HL-60/S4 (cell line): ENCODE measurements around the gene IQSEC1.

Experiments used
- in situ Hi-C: fragments of 300-500 bp; cut with MboI; formaldehyde crosslinking; loops from 2 replicates; pipeline ENCODE4 v1.14.3; 2022; ENCODE audit warnings: low sequenced_read_pairs

IQSEC1 gene

DNA sequence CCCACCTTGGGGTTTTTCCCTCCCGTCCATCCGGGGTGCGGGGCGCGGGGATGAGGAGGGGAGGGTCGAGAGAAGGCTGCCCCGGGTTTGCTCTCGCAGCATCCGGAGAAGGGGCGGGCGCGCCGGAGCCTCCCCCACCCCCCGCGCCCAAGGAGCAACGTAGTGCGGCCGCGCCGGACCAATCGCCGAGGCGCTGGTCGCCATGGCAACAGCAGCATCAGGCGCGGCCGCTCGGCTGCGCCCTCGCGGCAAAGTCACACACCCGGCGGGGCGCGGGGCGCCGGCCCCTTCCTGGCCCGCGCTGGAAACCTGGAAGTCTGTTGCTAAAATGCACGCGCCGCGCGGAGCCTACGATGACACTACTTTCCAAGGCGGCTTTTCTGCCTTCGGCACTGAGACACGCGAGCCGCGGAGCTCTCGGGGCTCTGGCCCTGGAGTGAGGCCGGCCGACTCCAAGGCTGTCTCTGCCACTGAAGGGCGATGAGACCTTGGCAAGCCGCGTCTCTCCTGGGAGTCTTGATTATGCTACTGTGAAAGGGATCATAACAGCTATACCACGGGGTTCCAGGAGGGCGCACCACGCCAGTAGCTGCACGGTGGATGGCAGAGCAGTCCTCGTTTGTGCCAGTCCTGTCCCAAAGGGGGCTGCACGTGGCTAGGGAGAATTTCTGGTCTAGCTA is at the start of gene IQSEC1:
IQSEC1 (minus strand) TSS at position 104 of the 680 bp plus-strand sequence. CDS start 415 bp downstream, outside the sequence.
- in situ Hi-C loops: no loop called here

DNA sequence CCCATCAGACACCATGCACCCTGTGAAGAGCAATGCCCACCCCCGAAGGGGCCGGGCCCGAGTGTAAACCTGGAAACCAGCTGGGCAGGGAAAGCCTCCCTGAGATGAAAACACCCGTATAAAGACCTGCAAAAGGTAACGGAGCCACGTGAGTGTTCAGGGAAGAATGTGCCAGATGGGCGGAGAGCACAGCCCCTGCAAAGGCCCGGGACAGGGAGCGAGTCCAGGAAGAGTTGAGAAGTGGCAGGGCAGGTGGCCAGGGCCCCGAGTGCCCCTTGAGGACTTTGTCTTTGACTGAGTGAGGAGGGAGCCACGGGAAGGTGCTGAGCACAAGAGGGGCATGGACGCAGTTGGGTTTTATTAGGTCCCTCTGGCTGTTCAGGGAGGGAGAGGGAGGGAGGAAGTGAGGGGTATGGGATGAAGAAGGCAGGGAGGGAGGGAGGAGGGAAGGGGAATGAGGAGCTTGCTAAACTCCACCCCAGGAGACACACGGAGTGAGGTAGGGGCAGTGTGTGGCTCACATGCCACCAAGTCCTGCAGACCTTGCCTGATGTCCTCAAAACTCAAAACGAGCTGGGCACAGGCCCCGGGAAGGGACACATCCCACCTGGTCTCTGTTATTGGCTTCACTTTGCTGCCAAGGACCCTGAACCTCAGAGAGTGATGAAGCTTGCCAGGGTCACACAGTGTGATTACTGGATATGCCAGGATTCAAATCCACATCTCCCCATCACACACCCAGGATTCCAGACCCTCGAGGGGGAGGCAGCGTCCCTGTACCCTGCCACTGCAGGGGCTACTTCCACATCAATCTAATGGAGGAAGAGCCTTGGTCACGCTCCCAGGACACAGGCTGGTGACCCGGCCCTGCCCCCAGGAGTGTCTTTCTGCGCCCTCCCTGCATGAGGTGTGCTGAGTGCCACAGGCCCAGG is 49.1 kb upstream of the IQSEC1 start:
- in situ Hi-C loops: no loop called here

DNA sequence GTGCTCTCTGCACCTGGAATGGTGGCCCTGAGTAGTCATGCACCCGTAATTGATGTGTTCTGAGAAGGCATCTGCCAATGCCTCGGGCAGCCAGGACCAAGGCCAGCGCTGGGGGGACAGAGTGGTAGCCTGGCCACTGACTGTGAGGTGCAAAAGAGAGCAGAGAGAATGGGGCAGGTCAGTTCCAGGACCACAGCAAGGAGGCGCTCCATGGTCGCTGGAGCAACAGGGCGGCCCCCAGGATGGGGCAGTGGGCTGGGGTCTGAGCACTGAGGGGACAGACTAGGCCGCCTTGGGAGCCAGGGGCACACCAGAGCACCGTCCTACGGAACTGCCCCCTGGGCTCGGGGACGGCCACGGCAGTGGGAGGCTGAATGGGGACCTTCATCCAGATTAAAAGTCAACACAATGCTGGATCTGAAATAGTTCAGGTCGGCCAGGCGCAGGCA is 48.3 kb upstream of the IQSEC1 start:
- in situ Hi-C loops: no loop called here

DNA sequence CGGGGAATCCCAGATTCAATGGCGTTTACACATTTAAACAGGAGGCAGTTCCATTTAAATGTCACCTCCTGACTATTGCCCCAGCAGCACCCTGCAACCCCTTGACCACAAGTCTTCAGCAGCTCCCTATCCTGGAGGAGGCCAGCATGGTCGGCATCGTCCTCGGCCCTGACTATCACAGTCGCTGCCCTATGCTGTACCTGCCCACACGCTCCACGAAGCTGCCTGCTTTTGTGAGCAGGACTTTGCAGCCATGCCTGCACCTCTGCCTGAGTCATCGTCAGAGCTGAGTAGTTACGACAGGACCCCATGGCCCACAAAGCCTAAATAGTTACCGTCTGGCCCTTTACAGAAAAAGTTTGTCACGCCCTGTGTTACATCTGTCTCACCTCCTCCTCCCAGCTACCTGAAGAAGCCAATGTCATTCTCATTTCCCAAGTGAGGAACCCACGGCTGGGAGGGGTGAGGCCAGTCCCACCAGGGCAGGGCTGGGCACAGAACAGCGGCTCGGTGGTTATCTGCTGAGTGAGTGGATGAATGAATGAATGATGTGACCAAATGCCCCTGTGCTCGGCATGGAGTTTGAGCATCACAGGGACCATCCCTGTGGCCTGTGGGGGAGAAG is 47.8 kb upstream of the IQSEC1 start:
- in situ Hi-C loops: no loop called here

DNA sequence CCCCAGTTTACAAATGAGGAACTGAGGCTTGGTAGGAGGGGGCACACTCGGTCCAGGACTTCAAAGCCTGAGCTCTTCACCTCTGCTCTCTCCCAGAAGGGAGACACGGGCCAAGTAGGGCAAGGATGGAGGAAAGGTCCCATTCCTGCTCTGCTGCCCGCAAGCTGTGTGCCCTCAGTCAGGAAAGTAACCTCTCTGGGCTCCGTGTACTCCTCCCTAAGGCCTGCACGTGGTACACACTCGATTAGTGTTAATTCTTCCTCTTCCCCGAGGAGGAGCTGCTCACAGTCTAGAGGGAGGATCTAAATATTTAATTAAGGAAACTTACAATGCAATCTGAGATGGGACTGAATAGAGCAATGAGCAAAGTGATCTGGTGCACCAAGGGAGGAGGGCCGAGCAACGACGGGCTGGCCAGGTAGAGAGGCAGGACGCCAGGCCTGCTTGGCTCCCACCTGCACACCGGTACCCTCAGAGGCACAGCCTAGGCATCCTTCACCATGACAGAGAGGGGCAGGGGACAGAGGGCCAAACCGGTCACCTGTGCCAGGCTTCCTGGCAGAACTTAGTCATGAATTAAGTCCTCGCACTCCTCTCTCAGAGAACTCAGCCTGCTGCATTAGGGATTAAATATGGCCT is 47.2 kb upstream of the IQSEC1 start:
- in situ Hi-C loops: no loop called here

DNA sequence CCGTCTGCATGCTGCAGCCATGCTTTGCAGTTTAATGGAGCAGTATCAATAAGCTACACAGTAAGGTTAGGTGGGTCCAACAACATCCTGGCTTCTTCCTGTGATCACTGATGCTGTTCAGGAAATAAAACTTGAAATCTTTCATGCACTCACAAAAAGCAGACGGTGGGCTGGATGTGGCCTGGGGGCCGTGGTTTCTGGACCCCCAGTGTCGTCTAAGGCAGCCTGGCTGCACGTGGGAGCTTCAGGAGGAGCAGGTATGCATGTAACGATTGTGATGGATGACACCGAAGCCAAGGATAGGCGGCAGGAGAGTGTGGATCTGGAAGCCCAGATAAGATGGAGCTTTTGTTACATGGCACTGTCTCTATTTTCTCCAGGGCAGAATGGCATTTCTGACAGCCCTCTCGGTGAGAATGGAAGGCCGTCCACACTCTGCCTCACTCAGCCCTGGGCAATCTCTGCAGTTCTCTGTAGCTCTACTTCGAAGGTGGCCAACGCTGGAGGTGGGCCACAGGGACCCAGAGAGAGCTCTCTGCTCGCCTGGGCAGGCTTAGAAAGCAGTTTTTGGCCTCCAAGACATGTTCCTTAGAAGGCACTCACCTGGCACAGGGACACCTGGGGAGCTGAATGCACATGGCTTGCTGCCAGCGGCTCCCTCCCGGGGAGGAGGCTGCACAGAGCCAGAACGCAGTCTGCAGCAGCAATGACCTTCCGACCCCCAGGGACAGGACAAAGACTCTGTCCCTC is 46.4 kb upstream of the IQSEC1 start:
- in situ Hi-C loops: no loop called here

DNA sequence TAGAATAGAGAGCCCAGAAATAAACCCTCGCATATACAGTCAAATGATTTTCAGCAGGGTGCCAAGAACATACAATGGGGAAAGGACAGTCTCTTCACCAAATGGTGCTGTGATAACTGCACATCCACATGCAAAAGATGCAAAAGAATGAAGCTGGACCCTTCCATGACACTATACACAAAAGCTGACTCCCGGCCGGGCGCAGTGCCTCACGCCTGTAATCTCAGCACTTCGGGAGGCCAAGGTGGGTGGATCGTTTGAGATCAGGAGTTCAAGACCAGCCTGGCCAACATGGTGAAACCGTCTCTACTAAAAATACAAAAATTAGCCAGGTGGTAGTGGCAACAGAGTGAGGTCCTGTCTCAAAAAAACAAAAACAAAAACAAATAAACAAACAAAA is 43.2 kb upstream of the IQSEC1 start:
- in situ Hi-C loops: no loop called here

DNA sequence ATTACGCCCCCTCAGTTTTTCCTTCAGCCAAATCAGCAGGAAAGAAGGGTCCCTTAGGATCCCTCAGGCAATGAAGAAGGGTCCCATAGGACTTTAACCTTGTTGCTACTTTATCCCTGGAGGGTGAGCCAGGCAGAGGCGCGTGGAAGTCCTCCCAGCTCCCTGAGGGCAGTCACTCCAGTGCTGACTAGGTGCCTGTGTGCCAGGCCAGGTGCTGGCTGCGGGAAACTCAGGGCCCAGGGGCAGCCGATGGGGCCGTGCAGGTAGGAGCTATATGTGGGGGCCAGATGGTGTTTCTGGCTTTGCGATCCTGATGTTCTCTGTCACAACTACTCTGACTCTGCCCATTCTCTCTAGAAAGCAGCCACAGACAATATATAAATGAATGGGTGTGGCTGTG is 42.8 kb upstream of the IQSEC1 start:
- in situ Hi-C loops: no loop called here

DNA sequence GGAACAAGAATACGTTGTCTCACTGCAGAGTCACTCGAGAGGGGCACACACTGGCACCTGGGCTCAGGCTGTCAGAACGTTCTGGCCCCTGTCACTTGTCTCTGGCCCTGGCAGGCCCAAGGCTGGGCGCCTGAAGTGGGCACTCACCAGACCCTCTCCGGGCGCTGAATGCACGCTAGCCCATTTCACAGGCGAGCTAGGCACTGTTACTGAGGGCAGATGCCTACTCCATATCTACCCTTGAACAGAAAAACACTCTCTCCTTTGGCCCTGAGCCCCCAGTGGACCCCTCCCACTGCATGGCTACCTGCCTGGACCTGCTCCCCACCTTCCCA is 42.3 kb upstream of the IQSEC1 start:
- in situ Hi-C loops: no loop called here

DNA sequence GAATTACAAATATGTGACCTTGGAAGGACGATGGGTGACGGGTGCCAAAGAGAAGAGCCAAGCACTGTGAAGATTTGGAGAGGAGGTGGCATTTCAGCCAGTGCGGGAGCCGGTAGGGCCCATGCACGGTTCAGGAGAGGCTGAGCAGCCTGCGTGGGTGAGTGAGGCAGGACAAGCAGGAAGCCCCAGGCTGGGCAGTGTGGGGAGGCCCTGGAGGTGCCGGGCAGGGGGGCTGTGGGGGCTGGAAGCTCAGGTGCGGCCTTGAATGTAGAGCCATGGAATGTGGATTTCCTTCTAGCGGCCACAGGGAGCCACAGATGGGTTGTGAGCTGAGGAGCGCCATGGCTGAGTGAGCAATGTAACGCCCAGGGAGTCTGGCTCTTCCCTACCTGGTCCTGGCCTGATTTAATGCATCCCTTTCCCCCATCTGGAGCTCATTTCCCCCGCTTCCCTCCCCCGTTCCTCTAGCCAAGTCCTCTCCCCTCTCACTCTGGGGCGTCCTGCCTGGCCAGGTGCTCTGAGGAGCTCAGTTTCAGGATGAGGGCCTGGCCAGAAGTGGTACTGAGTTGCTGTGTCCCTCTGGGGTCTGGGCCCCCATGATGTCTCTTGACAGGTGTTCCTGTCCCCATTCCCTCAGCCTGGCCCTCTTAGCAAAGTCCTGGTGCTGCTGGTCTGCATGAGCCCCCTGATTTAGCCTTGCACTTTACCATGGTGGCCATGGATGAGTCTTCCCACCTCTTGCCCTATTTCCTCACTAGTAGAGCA is 41.8 kb upstream of the IQSEC1 start:
- in situ Hi-C loops: no loop called here

DNA sequence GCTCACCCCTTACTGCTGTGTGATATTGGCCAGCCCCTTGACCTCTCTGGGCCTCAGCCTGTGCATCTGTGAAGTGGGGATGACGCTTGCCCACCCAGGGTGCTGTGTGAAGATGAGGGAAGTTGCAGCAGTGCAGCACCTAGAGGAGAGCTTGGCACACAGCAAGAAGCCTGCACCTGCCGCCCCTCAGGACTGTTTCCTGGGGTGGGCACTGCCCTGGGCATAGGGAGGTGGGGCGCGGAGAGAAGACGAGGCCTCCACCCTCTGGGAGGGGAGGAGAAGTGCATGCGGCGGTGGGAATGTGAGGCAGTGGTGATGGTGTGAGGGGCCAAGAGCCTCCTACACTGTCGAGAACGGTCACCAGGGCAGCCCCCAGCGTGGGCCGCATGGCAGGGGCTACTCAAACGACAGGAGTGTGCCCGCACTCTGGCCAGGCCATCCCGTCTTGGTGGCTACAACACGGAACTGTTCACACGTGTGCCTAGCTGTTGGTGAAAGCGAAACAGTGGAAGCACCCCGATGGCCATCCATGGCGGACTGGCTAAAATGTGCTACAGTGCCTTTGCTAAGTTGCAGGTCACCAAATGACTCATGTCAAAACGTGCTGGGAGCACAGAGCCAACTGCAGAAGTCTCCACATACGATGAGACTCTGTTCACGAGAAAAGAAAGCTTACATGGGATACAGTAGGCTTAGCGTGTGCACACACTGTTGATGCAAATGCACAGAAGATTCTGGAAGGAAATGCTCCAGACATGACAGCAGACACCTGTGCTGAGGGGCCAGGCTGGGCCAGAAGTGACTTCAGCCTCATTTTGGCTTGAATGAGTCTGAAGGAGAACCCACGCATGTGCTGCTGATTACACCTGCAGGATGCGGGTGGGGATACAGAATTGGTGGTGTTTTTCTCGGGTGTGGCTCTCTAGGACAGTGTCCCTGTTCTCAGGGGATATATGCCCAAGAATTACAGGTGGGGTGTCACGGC is 40.4 kb upstream of the IQSEC1 start:
- in situ Hi-C loops: no loop called here

DNA sequence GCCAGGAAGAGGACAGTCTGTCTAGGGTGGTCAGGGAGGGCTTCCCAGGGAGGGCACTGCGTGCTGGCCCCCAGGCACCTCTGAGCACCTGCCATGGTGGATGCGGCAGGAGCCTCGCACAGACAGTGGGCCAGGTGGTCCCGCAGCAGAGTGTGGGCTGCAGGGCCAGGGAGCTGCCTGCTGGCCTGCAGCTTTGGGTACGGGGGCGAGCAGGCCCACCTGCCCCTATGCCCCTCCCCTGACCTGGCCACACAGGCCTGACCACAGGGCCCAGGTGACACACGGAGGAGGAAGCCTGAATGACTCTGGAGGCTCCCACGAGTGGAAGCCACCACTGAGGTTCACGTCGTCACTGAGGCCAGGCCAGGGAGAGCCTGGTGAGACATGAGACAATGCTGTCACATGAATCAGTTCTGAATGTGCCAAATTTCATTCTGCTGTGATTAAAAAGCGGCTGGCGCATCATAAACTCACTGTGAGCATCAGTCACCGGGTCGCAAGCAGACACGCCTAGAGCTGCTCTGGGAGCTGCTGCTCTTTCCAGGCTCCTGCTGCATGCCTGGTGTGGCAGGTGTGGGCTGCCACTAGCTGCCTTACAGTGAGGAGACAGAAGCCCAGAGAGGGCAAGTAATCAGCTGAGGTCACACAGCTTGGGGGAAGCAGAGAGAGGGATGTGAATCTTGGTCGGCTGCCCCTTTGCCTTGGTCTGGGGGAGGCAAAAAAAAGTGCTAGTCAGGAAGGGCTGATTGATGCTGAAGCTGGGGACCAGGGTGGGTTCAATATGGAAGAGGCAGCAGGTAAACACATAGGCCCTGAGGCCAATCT is 39.5 kb upstream of the IQSEC1 start:
- in situ Hi-C loops: no loop called here

DNA sequence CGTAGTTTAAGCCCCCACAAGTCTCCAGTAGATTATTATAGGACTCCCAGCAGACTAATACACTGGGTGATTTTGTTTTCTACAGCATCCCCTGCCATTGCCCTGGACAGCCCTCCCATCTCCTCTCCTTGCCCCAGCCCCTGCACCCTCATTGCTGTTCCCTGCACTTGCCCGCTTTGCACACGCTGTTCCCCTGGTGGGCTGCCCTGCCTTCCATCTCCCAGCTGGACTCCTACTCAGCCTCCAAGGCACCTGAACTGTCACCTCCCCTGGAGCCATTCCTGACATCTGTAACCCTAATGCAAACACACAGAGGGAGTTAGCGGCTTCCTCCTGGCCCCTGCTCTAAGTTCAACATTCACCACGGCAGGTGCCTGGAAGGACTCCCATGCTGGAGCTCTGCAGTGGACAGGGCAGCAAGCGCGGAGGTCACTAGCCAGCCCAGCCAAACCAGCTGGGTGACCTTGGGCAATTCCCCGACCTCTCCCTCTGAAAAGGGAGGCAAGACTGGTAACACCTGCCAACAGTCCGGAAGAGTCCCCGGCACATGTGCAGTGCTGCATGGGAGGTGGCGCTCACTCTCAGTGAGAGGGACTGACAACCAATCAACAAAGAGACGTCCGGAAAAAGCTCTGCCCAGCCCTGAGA is 38.8 kb upstream of the IQSEC1 start:
- in situ Hi-C loops: no loop called here

DNA sequence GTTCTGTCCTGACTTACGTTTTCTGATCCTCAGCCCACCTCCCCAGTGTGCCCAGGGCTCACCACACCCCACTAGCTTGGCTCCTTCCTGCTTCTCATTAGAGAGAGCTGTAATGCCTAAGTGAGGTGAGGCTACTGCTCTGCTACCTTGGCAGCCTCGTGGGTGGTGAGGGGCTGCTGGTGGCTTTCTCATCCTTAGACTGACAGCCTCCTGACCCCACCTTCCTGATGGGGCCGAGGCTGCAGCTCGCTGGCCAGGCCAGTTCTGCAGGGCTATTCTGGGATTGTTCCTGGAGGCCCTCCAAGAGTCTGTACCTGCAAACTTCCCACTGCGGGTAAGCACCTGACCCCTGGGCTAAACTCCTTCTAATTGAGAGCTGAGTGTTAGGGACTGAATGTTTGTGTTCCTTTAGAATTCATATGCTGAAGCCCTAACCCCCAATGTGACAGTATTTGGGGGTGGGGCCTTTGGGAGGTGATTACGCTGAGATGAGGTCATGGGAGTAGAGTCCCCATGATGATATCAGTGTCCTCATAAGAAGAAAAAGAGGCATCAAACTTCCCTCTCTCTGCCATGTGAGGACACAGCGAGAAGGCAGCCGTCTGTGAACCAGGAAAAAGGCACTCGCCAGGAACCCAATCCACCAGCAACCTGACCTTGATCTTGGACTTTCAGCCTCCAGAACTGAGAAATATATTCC is 38.1 kb upstream of the IQSEC1 start:
- in situ Hi-C loops: no loop called here

DNA sequence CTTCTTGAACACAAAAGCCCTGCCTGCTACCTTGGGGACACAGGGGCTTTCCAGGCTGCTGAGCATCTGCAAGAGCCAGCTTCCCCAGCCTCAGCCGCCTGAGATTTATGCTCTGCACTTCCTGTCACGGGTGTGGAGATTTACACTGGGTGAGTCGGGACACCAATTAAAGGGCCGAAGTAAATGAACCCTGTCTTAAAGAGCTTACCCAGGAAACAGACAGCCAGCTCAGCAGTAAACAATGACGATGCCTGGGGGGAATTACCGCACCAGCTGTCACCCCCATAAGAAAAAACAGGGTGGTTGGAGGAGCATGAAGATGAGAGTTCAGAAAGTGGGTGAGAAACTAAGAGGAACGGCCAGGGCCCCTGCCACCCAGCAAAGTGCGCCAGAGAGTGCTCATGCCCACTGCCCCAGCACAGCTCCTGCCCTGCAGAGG is 37.5 kb upstream of the IQSEC1 start:
- in situ Hi-C loops: no loop called here

DNA sequence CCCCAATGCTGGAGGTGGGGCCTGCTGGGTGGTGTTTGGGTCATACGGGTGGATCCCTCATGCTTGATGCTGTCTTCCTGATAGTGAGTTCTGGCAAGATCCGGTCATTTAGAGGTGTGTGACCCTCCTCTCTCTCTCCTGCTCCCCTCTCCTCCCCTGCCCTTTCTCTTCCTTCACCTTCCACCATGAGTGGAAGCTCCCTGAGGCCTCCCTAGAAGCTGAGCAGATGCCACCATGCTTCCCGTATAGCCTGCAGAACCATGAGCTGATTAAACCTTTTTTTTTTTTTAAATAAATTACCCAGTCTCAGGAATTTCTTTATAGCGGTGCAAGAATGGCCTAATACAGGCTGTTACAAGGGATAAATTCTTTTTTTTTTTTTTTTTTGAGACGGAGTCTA is 36.3 kb upstream of the IQSEC1 start:
- in situ Hi-C loops: no loop called here

DNA sequence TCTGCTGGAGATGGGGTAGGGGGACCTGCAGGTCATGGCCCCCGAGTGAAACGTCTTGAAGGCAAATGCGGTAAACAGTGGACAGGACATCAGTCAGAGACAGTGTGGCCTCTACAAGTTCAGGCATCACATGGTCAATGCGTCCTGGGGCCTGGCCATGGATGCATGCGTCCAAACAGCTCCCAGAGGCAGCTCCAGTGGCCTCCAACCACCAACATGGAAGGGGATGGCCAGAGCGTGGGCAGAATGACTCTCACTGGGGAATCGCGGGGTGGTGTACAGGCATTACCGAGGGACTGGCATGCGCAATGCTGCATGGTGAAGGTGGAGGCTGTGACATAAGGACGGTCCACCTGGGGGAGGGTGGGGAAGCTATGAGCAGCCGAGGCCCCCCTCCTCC is 35.6 kb upstream of the IQSEC1 start:
- in situ Hi-C loops: no loop called here
